HG03139 (cell line): ENCODE measurements around the gene FER1L5.

Source experiments
- ATAC-seq: cut with Tn5 transposase; IDR thresholded peaks from one replicate; pipeline ENCODE4 v1.9.1; 2021; ENCODE audit not compliant: unreplicated experiment

The FER1L5 gene

DNA sequence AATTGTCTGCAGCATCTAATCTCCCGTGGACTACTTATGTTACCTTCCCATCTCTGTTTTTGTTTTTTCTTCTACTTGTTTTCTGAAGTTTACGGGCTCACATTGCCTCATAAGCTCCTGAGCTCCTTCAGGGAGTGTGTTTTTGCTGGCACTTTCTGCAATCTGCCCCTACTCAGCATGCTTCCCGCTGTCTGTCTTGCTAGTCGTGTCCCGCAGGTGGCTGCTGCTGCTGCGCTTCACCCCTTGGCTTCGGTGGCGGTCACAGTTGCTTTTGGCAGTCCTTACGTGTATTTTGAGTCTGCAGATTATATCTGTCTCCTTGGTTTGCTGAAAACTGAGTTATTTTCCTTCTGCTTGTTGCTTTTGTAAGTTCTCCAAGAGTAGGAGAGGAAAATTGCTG is 37.3 kb downstream of the FER1L5 start:
- ATAC-seq, result no peak

GRCh38 chr2:96680561-96681141 is 38.1 kb downstream of the FER1L5 start:
- ATAC-seq, result no peak

DNA sequence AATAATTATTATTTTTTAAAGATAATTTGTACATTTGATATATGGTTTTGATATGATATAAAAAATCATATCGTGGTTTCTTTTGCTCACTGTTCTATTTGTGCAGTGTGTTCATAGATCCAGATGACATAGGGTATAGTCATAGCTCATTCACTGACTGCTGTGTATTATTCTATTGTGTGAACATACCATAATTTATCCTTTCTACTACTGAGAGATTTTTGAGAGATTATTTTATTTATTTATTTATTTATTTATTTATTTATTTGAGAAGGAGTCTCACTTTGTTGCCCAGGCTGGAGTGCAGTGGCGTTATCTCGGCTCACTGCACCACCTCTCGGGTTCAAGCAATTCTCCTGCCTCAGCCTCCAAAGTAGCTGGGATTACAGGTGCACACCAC is 39.0 kb downstream of the FER1L5 start:
- ATAC-seq, result no peak

GRCh38 chr2:96683307-96683706 is 40.7 kb downstream of the FER1L5 start:
- no peak for ATAC-seq

- ATAC-seq, result no peak
Observed at GRCh38 chr2:96683972-96684820, 41.6 kb downstream of the FER1L5 start.

GRCh38 chr2:96684883-96685576 is 42.5 kb downstream of the FER1L5 start:
- ATAC-seq, result no peak

- ATAC-seq, result no peak
Observed at GRCh38 chr2:96685577-96686459, 43.3 kb downstream of the FER1L5 start.

GRCh38 chr2:96687266-96687665 is 44.7 kb downstream of the FER1L5 start:
- ATAC-seq, result no peak

DNA sequence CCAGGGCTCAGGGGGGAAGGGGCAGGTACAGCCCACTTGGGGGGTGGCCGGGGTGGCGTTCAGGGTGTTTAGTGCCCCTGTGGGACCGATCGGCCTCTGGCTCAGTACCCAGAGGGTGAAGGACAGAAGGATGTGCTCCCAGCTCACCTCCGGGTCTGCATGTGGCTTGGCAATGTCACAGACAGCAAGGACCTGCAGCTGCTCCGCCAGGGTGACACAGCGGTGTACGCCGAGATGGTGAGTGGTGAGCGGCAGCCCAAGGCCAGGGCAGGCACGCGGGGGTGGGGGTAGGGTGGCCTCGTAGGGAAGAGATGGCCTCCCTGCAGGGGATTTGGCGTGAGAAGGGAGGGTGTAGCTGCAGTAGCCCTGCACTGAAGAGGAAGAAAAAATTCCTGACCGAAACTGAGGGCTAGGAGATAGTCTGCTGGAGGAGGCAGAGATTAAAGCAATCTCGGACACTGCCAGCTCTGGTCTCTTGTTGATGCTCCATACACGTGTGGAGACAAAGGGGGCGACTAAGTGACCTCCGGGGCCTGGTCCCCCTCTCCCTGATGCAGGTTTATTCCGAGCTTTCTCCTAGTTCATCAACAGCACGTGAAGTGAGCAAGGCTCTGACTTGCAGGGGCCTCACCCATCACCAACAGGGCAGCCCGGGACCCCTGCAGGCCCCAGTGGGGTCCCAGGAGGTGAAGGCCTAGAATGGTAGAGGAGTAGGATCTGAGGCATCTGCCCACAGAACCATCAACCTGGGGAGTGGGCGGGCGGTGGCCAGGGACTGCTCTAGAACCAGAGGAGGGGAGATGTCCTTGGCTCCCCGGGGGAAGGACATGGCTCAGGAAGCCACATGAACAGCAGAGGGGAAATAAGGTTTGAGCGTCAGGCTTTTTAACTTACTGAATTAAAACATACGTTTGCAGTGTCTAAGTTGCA is 45.4 kb downstream of the FER1L5 start:
- ATAC-seq, result no peak

DNA sequence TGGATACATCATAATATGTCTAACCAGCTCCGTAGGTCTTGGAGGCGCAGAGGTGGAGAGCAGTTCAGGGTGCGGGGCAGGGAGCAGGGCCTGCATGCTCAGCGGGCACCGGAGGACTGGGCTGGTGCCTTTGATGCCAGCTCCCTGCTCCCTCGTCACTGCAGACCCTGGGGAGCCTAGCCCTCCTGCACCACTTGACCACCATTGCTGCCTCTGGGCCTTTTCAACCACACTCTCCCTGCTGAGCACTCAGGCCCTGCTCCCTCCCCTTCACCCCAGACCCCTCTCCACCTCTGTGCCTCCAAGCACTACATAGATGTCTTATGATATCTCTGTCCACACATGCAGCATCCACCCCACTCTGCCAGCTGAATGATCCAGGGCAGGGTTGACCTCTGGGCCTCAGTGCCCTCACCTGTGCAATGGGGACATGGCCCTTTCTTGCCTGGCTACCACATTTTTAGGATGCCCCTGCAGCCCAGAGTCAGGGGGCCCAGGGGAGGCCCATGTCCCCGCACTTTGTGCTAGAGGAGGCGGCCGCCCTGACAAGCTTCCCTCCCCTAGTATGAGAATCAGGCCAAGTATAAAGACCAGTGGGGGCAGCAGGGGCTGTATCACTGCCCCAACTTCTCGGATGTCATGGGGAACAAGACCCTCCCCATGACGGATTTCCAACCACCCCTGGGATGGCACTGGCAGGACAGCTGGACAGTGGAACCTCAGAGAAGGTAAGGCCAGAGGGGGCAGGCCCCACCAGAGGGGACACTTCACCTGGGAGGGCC is 46.3 kb downstream of the FER1L5 start:
- no peak for ATAC-seq

- ATAC-seq, result no peak
Observed at GRCh38 chr2:96689431-96689991, 46.9 kb downstream of the FER1L5 start.

DNA sequence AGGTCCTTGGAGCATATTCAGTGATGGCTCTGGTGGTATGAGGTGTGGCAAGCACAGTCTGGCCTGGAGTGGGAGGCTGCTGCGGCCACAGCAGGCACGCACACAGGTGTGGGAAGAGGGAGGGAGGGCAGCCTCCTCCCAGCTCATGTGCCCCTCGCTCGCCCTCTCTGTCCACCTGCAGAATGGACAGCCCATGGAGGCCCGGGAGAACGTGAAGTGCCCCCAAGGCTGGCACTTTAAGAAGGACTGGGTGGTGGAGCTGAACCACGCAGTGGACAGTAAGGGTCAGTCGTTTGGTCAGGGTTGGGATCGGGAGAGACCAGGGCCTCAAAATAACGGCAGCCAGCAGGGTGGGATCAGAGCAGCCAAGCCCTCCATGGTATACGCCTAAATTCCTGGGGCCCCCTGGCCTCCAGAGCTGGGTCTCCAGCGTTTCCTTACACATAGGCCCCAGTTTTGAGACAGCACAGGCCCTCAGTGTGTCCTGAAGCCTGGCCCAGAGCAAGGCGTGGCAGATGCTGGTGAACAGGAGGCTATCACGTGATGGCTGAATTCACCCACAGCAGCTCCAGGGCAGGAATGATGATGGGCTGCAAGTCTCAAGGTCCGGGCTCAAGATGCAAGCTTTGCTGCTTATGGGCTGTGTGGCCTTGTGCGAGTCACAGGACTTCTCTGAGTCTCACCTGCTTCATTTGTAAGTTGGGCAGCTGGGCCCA is 47.9 kb downstream of the FER1L5 start:
- ATAC-seq, result no peak

GRCh38 chr2:96691022-96691612 is 48.6 kb downstream of the FER1L5 start:
- no peak for ATAC-seq

DNA sequence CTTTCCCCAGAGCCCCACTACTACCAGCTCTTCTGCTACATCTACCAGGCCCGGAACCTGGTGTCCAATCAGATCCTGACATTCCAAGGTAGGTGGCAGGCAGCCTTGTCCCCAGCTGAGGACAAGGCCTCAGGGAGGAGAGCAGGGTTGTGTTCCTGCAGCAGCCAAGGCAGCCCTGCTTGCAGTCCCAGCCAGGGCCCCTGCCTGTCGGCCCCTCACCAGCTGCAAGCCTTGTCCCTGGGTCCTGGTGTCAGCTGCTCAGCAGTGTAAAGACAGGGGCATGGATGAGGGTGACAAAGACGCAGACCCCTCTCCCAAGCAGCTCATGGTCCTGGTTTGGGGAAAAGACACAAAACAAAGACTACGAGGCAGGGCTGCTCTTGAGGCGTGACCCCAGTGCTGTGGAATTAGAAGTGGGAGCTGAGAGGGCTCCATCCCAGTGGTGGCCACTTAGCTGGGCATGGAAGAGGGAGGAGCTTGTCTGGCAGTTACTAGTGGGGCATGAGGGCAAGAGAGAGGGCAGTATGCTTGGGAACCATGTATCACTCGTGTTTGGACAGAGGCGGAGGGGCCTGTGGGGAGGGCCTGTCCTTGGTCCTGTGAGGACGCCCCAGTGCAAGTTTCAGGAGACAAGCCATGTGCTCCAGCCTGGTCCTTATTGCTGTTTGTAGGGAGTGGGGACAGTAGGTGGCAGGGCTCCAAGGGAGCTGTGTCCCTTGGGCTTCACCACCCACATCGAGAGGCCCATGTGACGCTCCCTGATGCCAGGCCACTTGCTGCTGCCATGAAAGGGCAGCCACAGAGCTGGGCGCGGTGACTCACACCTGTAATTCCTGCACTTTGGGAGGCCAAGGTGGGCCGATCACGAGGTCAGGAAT is 49.8 kb downstream of the FER1L5 start:
- no peak for ATAC-seq

GRCh38 chr2:96693286-96694200 is 51.0 kb downstream of the FER1L5 start:
- no peak for ATAC-seq

- ATAC-seq, result no peak
Observed at GRCh38 chr2:96694279-96694678, 51.7 kb downstream of the FER1L5 start.
